Colonic mucosa (tissue), 4 donors: Measurements from ENCODE around the gene SCMH1. TPM values are rescaled to one million over a fixed set of nuclear protein-coding genes. Genes with fewer than 3 reads are reported as not detected.
"Not testable (repeated sequence)": the region's sequence is repeated elsewhere in the genome, so short reads cannot be mapped to it uniquely, and the experiment has no call there.

Source experiments
- DNase-seq: peaks from one replicate; pipeline ENCODE4 v3.0.0-alpha.2; 2020
- H3K27ac ChIP-seq: fragments of 200-600 bp; one replicate; pipeline ENCODE4 v1.8.0; 2021
- H3K27me3 ChIP-seq: fragments of 200-600 bp; one replicate; pipeline ENCODE4 v1.8.0; 2021
- H3K36me3 ChIP-seq: fragments of 200-600 bp; one replicate; pipeline ENCODE4 v1.8.0; 2021
- H3K4me1 ChIP-seq: fragments of 200-600 bp; one replicate; pipeline ENCODE4 v1.8.0; 2021; ENCODE audit warnings: mild to moderate bottlenecking
- H3K4me3 ChIP-seq: fragments of 200-600 bp; one replicate; pipeline ENCODE4 v1.8.0; 2021
- H3K9ac ChIP-seq, 2 donors: one replicate each; pipeline ENCODE4 v1.7.0; 2013; ENCODE audit warnings: control low read depth in 2 of 2, low read depth in 2 of 2, low read length in 2 of 2
- H3K9me3 ChIP-seq: fragments of 200-600 bp; one replicate; pipeline ENCODE4 v1.8.0; 2021
- CTCF ChIP-seq: fragments of 200-600 bp; IDR thresholded peaks from one replicate; pipeline ENCODE4 v1.8.0; 2022; ENCODE audit warnings: antibody characterized with exemption, mild to moderate bottlenecking
- intact Hi-C: fragments of 100-400 bp; cut with DNase I; formaldehyde crosslinking; loops from one replicate; pipeline ENCODE4 v1.14.1; 2022
- total RNA-seq, 2 donors: library from RNA; stranded (reverse); fragmentation: NEBNext Ultra II Directional in 1 of 2; extraction: Animal tissue kit (Norgen Biotek cat#: 25700) in 1 of 2; gene quantifications; one replicate each; pipeline ENCODE4 v1.2.1, GENCODE V29; 2021
- donor health status: healthy.
- donor health status: DM: no; HTN: no; CAD: no.
- donor health status: DM: no; HTN: no; CAD: no.

SCMH1 gene
- total RNA-seq, 2 donors from 2014 or later, result 26.3 to 32.7 TPM

GRCh38 chr1:41184446-41184845 is 57.7 kb downstream of the SCMH1 start:
- H3K36me3 ChIP-seq, result no peaks in the 10 kb centered on the region
- no peaks in the 10 kb centered on the region for H3K9me3 ChIP-seq
- no peaks in the 10 kb centered on the region for H3K4me1 ChIP-seq
- H3K27ac ChIP-seq, result no peak overlapping the region
- H3K27me3 ChIP-seq, result no peaks in the 10 kb centered on the region
- intact Hi-C loops, result no loop called here
- H3K9ac ChIP-seq, result no peak overlapping the region
- no peak overlapping the region for H3K4me3 ChIP-seq
- TF ChIP-seq CTCF, result no peak
- DNase-seq, result no peak

GRCh38 chr1:41178230-41178629 is 63.9 kb downstream of the SCMH1 start:
- DNase-seq, H3K4me1 ChIP-seq, H3K27ac ChIP-seq, intact Hi-C loops, H3K9me3 ChIP-seq, H3K36me3 ChIP-seq, H3K27me3 ChIP-seq, H3K4me3 ChIP-seq, H3K9ac ChIP-seq: not testable (repeated sequence)

GRCh38 chr1:41175546-41175945 is 66.6 kb downstream of the SCMH1 start:
- intact Hi-C loops, result no loop called here
- Histone ChIP-seq H3K4me1 (no peaks in the 10 kb centered on the region), H3K4me3 (no peak overlapping the region), H3K9ac (no peak overlapping the region), H3K27me3 (no peaks in the 10 kb centered on the region), H3K27ac (no peak overlapping the region), H3K9me3 (no peaks in the 10 kb centered on the region), H3K36me3 (no peaks in the 10 kb centered on the region)
- no peak for TF ChIP-seq CTCF
- DNase-seq, result no peak

- Histone ChIP-seq H3K27me3 (no peaks in the 10 kb centered on the region), H3K27ac (no peak overlapping the region), H3K36me3 (no peaks in the 10 kb centered on the region), H3K4me1 (no peaks in the 10 kb centered on the region), H3K4me3 (no peak overlapping the region), H3K9me3 (no peaks in the 10 kb centered on the region), H3K9ac (no peak overlapping the region)
- intact Hi-C loops, result no loop called here
- DNase-seq, result no peak
- no peak for TF ChIP-seq CTCF
Measured at GRCh38 chr1:41174170-41174569, 67.9 kb downstream of the SCMH1 start.

GRCh38 chr1:41173651-41174050 is 68.5 kb downstream of the SCMH1 start:
- H3K9ac ChIP-seq, result no peak overlapping the region
- DNase-seq, result no peak
- H3K4me3 ChIP-seq, result no peak overlapping the region
- no peak for TF ChIP-seq CTCF
- H3K36me3 ChIP-seq, result no peaks in the 10 kb centered on the region
- H3K27ac ChIP-seq, result no peak overlapping the region
- no peaks in the 10 kb centered on the region for H3K9me3 ChIP-seq
- H3K4me1 ChIP-seq, result no peaks in the 10 kb centered on the region
- no peaks in the 10 kb centered on the region for H3K27me3 ChIP-seq
- intact Hi-C loops, result no loop called here

- no peak for DNase-seq
- Histone ChIP-seq H3K9ac (no peak overlapping the region), H3K27me3 (no peaks in the 10 kb centered on the region), H3K36me3 (no peaks in the 10 kb centered on the region), H3K4me3 (no peak overlapping the region), H3K27ac (no peak overlapping the region), H3K4me1 (no peaks in the 10 kb centered on the region), H3K9me3 (no peaks in the 10 kb centered on the region)
- TF ChIP-seq CTCF, result no peak
- intact Hi-C loops, result no loop called here
Measured at GRCh38 chr1:41171266-41171874, 70.7 kb downstream of the SCMH1 start.
